CD14-positive monocyte (primary cell): ENCODE measurements around the gene LACTB. TPM values are rescaled to one million over a fixed set of nuclear protein-coding genes. Genes with fewer than 3 reads are reported as not detected.
A peak's percentile ranks its signal among the peaks of the same experiment; 100 is the strongest.

ENCODE experiments used
- DNase-seq, 3 donors: peaks; one replicate each; pipeline ENCODE4 v3.0.0-alpha.2; 2011 to 2022
- H2AFZ ChIP-seq: 2 replicates; pipeline ENCODE4 v1.6.0; 2012; ENCODE audit warnings: mild to moderate bottlenecking, low read depth, low read length, inconsistent platforms; ENCODE audit not compliant: insufficient read depth, poor library complexity, severe bottlenecking
- H3K27ac ChIP-seq, 2 donors: 1 replicate in 1 of 2; 2 replicates in 1 of 2; pipeline ENCODE4 v1.5.1; 2012 to 2013; ENCODE audit warnings: low read length in 2 of 2, control low read depth in 1 of 2, inconsistent platforms in 1 of 2, low read depth in 1 of 2, mild to moderate bottlenecking in 1 of 2
- H3K27me3 ChIP-seq, 2 donors: one replicate each; pipeline versions ENCODE4 v1.6.0 to v1.6.1; 2011 to 2013; ENCODE audit warnings: low read length in 2 of 2; ENCODE audit not compliant: control insufficient read depth in 2 of 2, insufficient read depth in 2 of 2
- H3K36me3 ChIP-seq, 2 donors: replicated peaks in 1 of 2; 1 replicate in 1 of 2; 2 replicates in 1 of 2; pipeline versions ENCODE4 v1.5.1 to v1.6.1; 2012 to 2013; ENCODE audit warnings: low read length in 2 of 2, control low read depth in 1 of 2, inconsistent platforms in 1 of 2, mild to moderate bottlenecking in 1 of 2; ENCODE audit not compliant: insufficient read depth in 2 of 2, control insufficient read depth in 1 of 2
- H3K4me1 ChIP-seq, 2 donors: 1 replicate in 1 of 2; 2 replicates in 1 of 2; pipeline versions ENCODE4 v1.5.1 to v1.6.1; 2012 to 2013; ENCODE audit warnings: low read length in 2 of 2, control low read depth in 1 of 2, inconsistent platforms in 1 of 2, mild to moderate bottlenecking in 1 of 2, moderate library complexity in 1 of 2; ENCODE audit not compliant: insufficient read depth in 2 of 2, control insufficient read depth in 1 of 2
- H3K4me2 ChIP-seq: replicated peaks from 2 replicates; pipeline ENCODE3; 2012; ENCODE audit warnings: low read length, moderate library complexity, mild to moderate bottlenecking; ENCODE audit not compliant: poor library complexity, severe bottlenecking; ENCODE audit errors: extremely low read depth
- H3K4me3 ChIP-seq, 3 experiments: fragments of 200-600 bp in 1 of 3; sonication (generic) in 1 of 3; replicated peaks in 1 of 3; 1 replicate in 2 of 3; 2 replicates in 1 of 3; pipeline ENCODE4 v1.5.1; 2011 to 2013; ENCODE audit warnings: low read length in 3 of 3, mild to moderate bottlenecking in 3 of 3, control low read depth in 2 of 3, low read depth in 2 of 3, inconsistent platforms in 1 of 3, moderate library complexity in 1 of 3
- H3K79me2 ChIP-seq: 2 replicates; pipeline ENCODE4 v1.6.0; 2012; ENCODE audit warnings: mild to moderate bottlenecking, control low read depth, inconsistent platforms, low read length, moderate library complexity; ENCODE audit not compliant: insufficient read depth
- H3K9ac ChIP-seq: 2 replicates; pipeline ENCODE4 v1.6.0; 2017; ENCODE audit warnings: low read length, mild to moderate bottlenecking; ENCODE audit not compliant: insufficient read depth, poor library complexity, severe bottlenecking
- H3K9me3 ChIP-seq, 2 donors: replicated peaks in 1 of 2; 1 replicate in 1 of 2; 2 replicates in 1 of 2; pipeline versions ENCODE4 v1.5.1 to v1.6.1; 2012 to 2013; ENCODE audit warnings: low read length in 2 of 2, control low read depth in 1 of 2; ENCODE audit not compliant: control insufficient read depth in 1 of 2, insufficient read depth in 1 of 2
- H4K20me1 ChIP-seq: 2 replicates; pipeline ENCODE4 v1.6.0; 2012; ENCODE audit warnings: mild to moderate bottlenecking, low read length, control low read depth, moderate library complexity; ENCODE audit not compliant: insufficient read depth
- H3K27ac Mint-ChIP-seq, 7 donors: one replicate each; pipeline ENCODE4 v1.8.0; 2020; ENCODE audit warnings: mild to moderate bottlenecking in 7 of 7, mixed read lengths in 7 of 7, moderate library complexity in 6 of 7, inconsistent platforms in 2 of 7
- H3K27me3 Mint-ChIP-seq, 3 donors: one replicate each; pipeline ENCODE4 v1.8.0; 2021 to 2022; ENCODE audit warnings: low read depth in 3 of 3, mild to moderate bottlenecking in 3 of 3, mixed read lengths in 3 of 3, moderate library complexity in 3 of 3, inconsistent platforms in 1 of 3
- H3K36me3 Mint-ChIP-seq, 2 donors: one replicate each; pipeline ENCODE4 v1.8.0; 2020; ENCODE audit warnings: mixed read lengths in 2 of 2, inconsistent platforms in 1 of 2, mild to moderate bottlenecking in 1 of 2
- H3K4me1 Mint-ChIP-seq: one replicate; pipeline ENCODE4 v1.8.0; 2020; ENCODE audit warnings: mild to moderate bottlenecking, mixed read lengths
- H3K4me3 Mint-ChIP-seq, 2 donors: one replicate each; pipeline ENCODE4 v1.8.0; 2020; ENCODE audit warnings: mild to moderate bottlenecking in 2 of 2, mixed read lengths in 2 of 2, moderate library complexity in 1 of 2
- H3K9me3 Mint-ChIP-seq, 7 donors: one replicate each; pipeline ENCODE4 v1.8.0; 2020 to 2022; ENCODE audit warnings: mixed read lengths in 7 of 7, mild to moderate bottlenecking in 6 of 7, moderate library complexity in 6 of 7, inconsistent platforms in 2 of 7
- CTCF ChIP-seq: fragments of 200-600 bp; IDR thresholded peaks from one replicate; pipeline ENCODE4 v1.8.0; 2022; ENCODE audit warnings: antibody characterized with exemption, mild to moderate bottlenecking
- WGBS: methylation state at CpG from one replicate; pipeline ENCODE4 v1.1.5; 2013; ENCODE audit warnings: missing lambda C conversion rate; ENCODE audit not compliant: insufficient coverage; 5-methylcytosine and 5-hydroxymethylcytosine counted together
- intact Hi-C, 2 donors: fragments of 100-400 bp; cut with micrococcal nuclease; formaldehyde crosslinking; loops; one replicate each; pipeline versions ENCODE4 v1.15.0 to v1.15.1; 2023
- polyA minus RNA-seq: library from RNA; depleted of rRNA, polyadenylated mRNA; stranded (reverse); fragments of >200 nt; gene quantifications from 2 replicates; pipeline ENCODE4 v1.2.3, GENCODE V29; 2012
- polyA plus RNA-seq, 3 donors: library from polyadenylated mRNA; depleted of rRNA in 1 of 3; unstranded in 2 of 3; stranded (reverse) in 1 of 3; fragments of 300-500 nt in 2 of 3; fragments of >200 nt in 1 of 3; fragmentation: Illumina TruSeq in 2 of 3; gene quantifications; 1 replicate in 2 of 3; 2 replicates in 1 of 3; pipeline ENCODE4 v1.2.3, GENCODE V29; 2012 to 2021
- total RNA-seq, 12 experiments: library from RNA in 1 of 12; stranded (reverse) in 1 of 12; fragments of 120-200 nt in 1 of 12; gene quantifications; one replicate each; pipeline ENCODE4 v1.2.4 and lab custom pipeline; 2013 to 2026; ENCODE audit warnings: mixed read lengths in 6 of 12, inconsistent platforms in 1 of 12

The LACTB gene
- total RNA-seq (2013): 81.5 TPM
- polyA plus RNA-seq (10 to 100 TPM; 18.5 to 59.3 (median 40.4) TPM), polyA minus RNA-seq (21.1 and 29.0 TPM in 2 replicates), total RNA-seq (lab: John Stamatoyannopoulos, UW) (151 to 352 (median 227) reads per million in 11 experiments)

GRCh38 chr15:63121382-63122001 is at the start of gene LACTB:
Gene LACTB (plus strand): TSS chr15:63121861. CDS start chr15:63121872, 11 bp downstream.
- TF ChIP-seq CTCF: peak; percentile 2
- H3K9me3 Mint-ChIP-seq: peaks cover 14 to 28% (median 21%) of the 10 kb centered on the region in 7 donors
- peaks cover 0 to 2% (median 0%) of the 10 kb centered on the region in 3 donors for H3K27me3 Mint-ChIP-seq

GRCh38 chr15:63072023-63072650 is 49.5 kb upstream of the LACTB start:
- H3K4me3 Mint-ChIP-seq: no peak overlapping the region
- no peaks in the 10 kb centered on the region for H3K4me1 ChIP-seq
- WGBS: 100% methylated on average over 3 of the region's 3 CpGs
- intact Hi-C loops: no loop called here
- H4K20me1 ChIP-seq: no peaks in the 10 kb centered on the region
- H3K27me3 ChIP-seq: no peaks in the 10 kb centered on the region
- H3K36me3 Mint-ChIP-seq: peaks cover 6 to 18% of the 10 kb centered on the region in 2 donors
- no peaks in the 10 kb centered on the region for H3K9me3 Mint-ChIP-seq
- H3K4me2 ChIP-seq: no peak overlapping the region
- H3K9ac ChIP-seq: no peak overlapping the region
- no peak overlapping the region for H3K4me3 ChIP-seq
- TF ChIP-seq CTCF: no peak
- no peaks in the 10 kb centered on the region for H3K79me2 ChIP-seq
- peaks cover 0 to 11% (median 6%) of the 10 kb centered on the region in 3 donors for H3K27me3 Mint-ChIP-seq
- H3K27ac Mint-ChIP-seq: no peak overlapping the region
- no peak for DNase-seq
- no peak overlapping the region for H3K27ac ChIP-seq
- no peak overlapping the region for H2AFZ ChIP-seq
- no peaks in the 10 kb centered on the region for H3K9me3 ChIP-seq
- H3K36me3 ChIP-seq: no peaks in the 10 kb centered on the region
- H3K4me1 Mint-ChIP-seq: peaks cover 9% of the 10 kb centered on the region

More at GRCh38 chr15:63121382-63122001, at the start of gene LACTB:
- Histone ChIP-seq H3K36me3 (peaks cover 11 to 20% of the 10 kb centered on the region in 2 donors), H3K4me2 (peak within 1 kb of the TSS; percentile 77), H3K27ac (peak within 1 kb of the TSS; percentile 92 to 98), H3K27me3 (no peaks in the 10 kb centered on the region), H2AFZ (peak within 1 kb of the TSS; percentile 69), H3K4me1 (peaks cover 12 to 14% of the 10 kb centered on the region in 2 donors), H4K20me1 (peaks cover 39% of the 10 kb centered on the region), H3K9ac (peak within 1 kb of the TSS; percentile 100), H3K79me2 (peaks cover 39% of the 10 kb centered on the region), H3K9me3 (peaks cover 18 to 19% of the 10 kb centered on the region in 2 donors), H3K4me3 (peak within 1 kb of the TSS; percentile 80 to 86 (median 81))
- Mint-ChIP-seq H3K4me1 (peaks cover 24% of the 10 kb centered on the region), H3K36me3 (peaks cover 28 to 38% of the 10 kb centered on the region in 2 donors), H3K4me3 (peak within 1 kb of the TSS; percentile 91 to 97), H3K27ac (peak within 1 kb of the TSS; percentile 89 to 97 (median 94))
- WGBS: 9% methylated on average over 37 of the region's 40 CpGs
- DNase-seq: peak; percentile 87 to 88 (median 87)
- intact Hi-C loops: loop anchor here (5.0 kb wide), 2 partner anchors 36 to 71 kb away; partner anchors contain the start of gene RPS27L (in 1 of the 2)
